HG03039 (cell line): ENCODE results near the gene UNC5CL.
"Not testable (repeated sequence)": the region's sequence is repeated elsewhere in the genome, so short reads cannot be mapped to it uniquely, and the experiment has no call there.

ENCODE experiments used
- ATAC-seq: cut with Tn5 transposase; IDR thresholded peaks from one replicate; pipeline ENCODE4 v1.9.1; 2021; ENCODE audit warnings: mild to moderate bottlenecking, moderate library complexity; ENCODE audit not compliant: unreplicated experiment

Gene UNC5CL

GRCh38 chr6:41008011-41008410 lies 31.0 kb downstream of the UNC5CL start:
- no peak for ATAC-seq

- not testable (repeated sequence) for ATAC-seq
These were observed 32.0 kb downstream of the UNC5CL start for GRCh38 chr6:41006980-41007379.

GRCh38 chr6:41006217-41006616 lies 32.8 kb downstream of the UNC5CL start:
- not testable (repeated sequence) for ATAC-seq

GRCh38 chr6:41002168-41002567 lies 36.9 kb downstream of the UNC5CL start:
- no peak for ATAC-seq

GRCh38 chr6:41000248-41000647 lies 38.8 kb downstream of the UNC5CL start:
- ATAC-seq, result no peak

- ATAC-seq, result no peak
These were observed 39.5 kb downstream of the UNC5CL start for GRCh38 chr6:40999569-40999968.

- no peak for ATAC-seq
These were observed 40.4 kb downstream of the UNC5CL start for GRCh38 chr6:40998661-40999060.

- ATAC-seq, result no peak
These were observed 41.6 kb downstream of the UNC5CL start for GRCh38 chr6:40997234-40997957.

GRCh38 chr6:40996591-40997233 lies 42.3 kb downstream of the UNC5CL start:
- ATAC-seq, result no peak

- no peak for ATAC-seq
These were observed 46.3 kb downstream of the UNC5CL start for GRCh38 chr6:40992746-40993145.

- ATAC-seq, result no peak
These were observed 48.7 kb downstream of the UNC5CL start for GRCh38 chr6:40990301-40990700.

- no peak for ATAC-seq
These were observed 49.5 kb downstream of the UNC5CL start for GRCh38 chr6:40989204-40990169.

GRCh38 chr6:40988634-40989033 lies 50.4 kb downstream of the UNC5CL start:
- ATAC-seq, result no peak

GRCh38 chr6:40986921-40987819 lies 51.9 kb downstream of the UNC5CL start:
- ATAC-seq, result no peak

GRCh38 chr6:40986364-40986763 lies 52.7 kb downstream of the UNC5CL start:
- ATAC-seq, result no peak

GRCh38 chr6:40983752-40984151 lies 55.3 kb downstream of the UNC5CL start:
- ATAC-seq, result no peak

- no peak for ATAC-seq
These were observed 56.1 kb downstream of the UNC5CL start for GRCh38 chr6:40982917-40983316.

- no peak for ATAC-seq
These were observed 60.2 kb downstream of the UNC5CL start for GRCh38 chr6:40978687-40979289.

GRCh38 chr6:40977695-40978094 lies 61.3 kb downstream of the UNC5CL start:
- no peak for ATAC-seq

GRCh38 chr6:40977085-40977484 lies 61.9 kb downstream of the UNC5CL start:
- no peak for ATAC-seq
